Adrenal gland (tissue), 12 donors: ENCODE results near the gene MARCHF10. TPM values are rescaled to one million over a fixed set of nuclear protein-coding genes. Genes with fewer than 3 reads are reported as not detected.
"Not testable (repeated sequence)": the region's sequence is repeated elsewhere in the genome, so short reads cannot be mapped to it uniquely, and the experiment has no call there.

Source experiments
- DNase-seq, 7 donors: peaks; one replicate each; pipeline ENCODE4 v3.0.0-alpha.2; 2019 to 2020
- H3K27ac ChIP-seq, 5 donors: fragments of 200-600 bp; sonication (generic) in 4 of 5; 1 replicate in 3 of 5; 2 replicates in 2 of 5; pipeline versions ENCODE4 v1.5.1 to v1.8.0; 2016 to 2020; ENCODE audit warnings: mild to moderate bottlenecking in 1 of 5
- H3K27me3 ChIP-seq: fragments of 200-600 bp; 2 replicates; pipeline ENCODE4 v1.8.0; 2021
- H3K36me3 ChIP-seq, 2 donors: fragments of 200-600 bp; replicated peaks in 1 of 2; 1 replicate in 1 of 2; 2 replicates in 1 of 2; pipeline versions ENCODE4 v1.5.1 to v1.8.0; 2018 to 2022
- H3K4me1 ChIP-seq, 2 donors: fragments of 200-600 bp; replicated peaks in 1 of 2; 1 replicate in 1 of 2; 2 replicates in 1 of 2; pipeline versions ENCODE4 v1.5.1 to v1.8.0; 2018 to 2021
- H3K4me3 ChIP-seq, 4 donors: fragments of 200-600 bp; sonication (generic) in 3 of 4; one replicate each; pipeline ENCODE4 v1.5.1; 2016 to 2018
- H3K9me3 ChIP-seq, 3 donors: fragments of 200-600 bp; sonication (generic) in 1 of 3; replicated peaks in 1 of 3; 1 replicate in 2 of 3; 2 replicates in 1 of 3; pipeline versions ENCODE4 v1.5.1 to v1.8.0; 2016 to 2021
- CTCF ChIP-seq, 6 experiments: fragments of 450-650 bp in 4 of 6; fragments of 200-600 bp in 2 of 6; sonication (generic) in 1 of 6; IDR thresholded peaks; 1 replicate in 5 of 6; 2 replicates in 1 of 6; pipeline versions ENCODE4 v1.5.1 to v1.8.0; 2016 to 2021; ENCODE audit warnings: antibody characterized with exemption in 6 of 6, mild to moderate bottlenecking in 2 of 6, moderate library complexity in 1 of 6
- POLR2A ChIP-seq, 2 donors: fragments of 450-650 bp; IDR thresholded peaks; one replicate each; pipeline ENCODE4 v1.6.1; 2017; ENCODE audit warnings: antibody characterized with exemption in 2 of 2, mild to moderate bottlenecking in 2 of 2, moderate library complexity in 1 of 2
- WGBS, 4 donors: extraction: QIAGEN DNeasy Blood & Tissue Kit in 2 of 4; methylation state at CpG; one replicate each; pipeline versions ENCODE4 v1.1.5 to v1.1.7; 2013 to 2017; 5-methylcytosine and 5-hydroxymethylcytosine counted together
- intact Hi-C, 2 donors: fragments of 100-400 bp; cut with DNase I; formaldehyde crosslinking; loops; one replicate each; pipeline versions ENCODE4 v1.14.1 to v1.15.0; 2022 to 2023
- polyA plus RNA-seq, 3 donors: library from polyadenylated mRNA; stranded (reverse); fragments of 200-250 nt in 2 of 3; fragments of 350-450 nt in 1 of 3; fragmentation: Illumina TruSeq in 1 of 3; extraction: RNeasy Lipid Tissue Mini Kit (QIAGEN cat#74804) in 1 of 3; gene quantifications; one replicate each; pipeline ENCODE4 v1.2.3, GENCODE V29; 2013 to 2014
- total RNA-seq, 9 donors: library from RNA; depleted of rRNA in 4 of 9; stranded (reverse); fragments of >200 nt in 4 of 9; fragments of 120-200 nt in 1 of 9; fragmentation: NEBNext Ultra II Directional in 1 of 9; extraction: Animal tissue kit (Norgen Biotek cat#: 25700) in 1 of 9; gene quantifications; one replicate each; pipeline versions ENCODE4 v1.1.0 to v1.2.4, GENCODE V29; 2013 to 2023
- donor health status: healthy with polysubstance abuse.
- donor health status: Bipolar disorder and iron deficiency.
- donor health status: DM: yes; HTN: yes; CAD: no.
- donor health status: DM: no; HTN: no; CAD: no.
- donor health status: DM: no; HTN: no; CAD: no.
- donor health status: DM: yes; HTN: yes; CAD: no.

The MARCHF10 gene
- total and polyA plus RNA-seq, 12 donors: 0.31 to 0.64 (median 0.43) TPM; not detected in 8

DNA sequence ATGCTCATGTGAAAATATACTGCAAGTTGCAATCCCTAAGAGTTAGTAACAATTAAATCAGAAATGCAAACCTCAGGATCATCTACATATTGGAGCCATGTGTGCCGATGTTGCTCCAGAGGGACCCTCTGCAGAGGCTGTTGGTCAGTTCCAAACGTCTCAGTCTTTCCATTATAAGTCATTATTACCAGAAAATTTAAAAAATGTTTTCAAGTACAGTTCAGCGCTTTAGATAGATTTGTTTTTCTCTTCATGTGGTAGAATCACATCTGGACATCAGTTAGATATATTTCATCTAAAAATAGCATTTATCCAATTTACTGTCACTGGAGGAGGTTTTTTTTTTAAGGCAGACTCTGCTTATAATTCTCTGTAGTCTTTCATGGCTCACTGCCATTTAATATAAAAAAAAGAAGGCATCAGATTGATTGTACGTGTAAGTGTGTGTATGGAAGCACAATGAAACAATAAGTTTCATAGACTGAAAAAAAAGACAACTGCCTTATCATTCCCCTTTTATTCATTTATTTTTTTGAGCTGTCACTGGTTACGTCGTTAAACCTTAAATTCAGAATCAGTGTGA, 46.1 kb upstream of the MARCHF10 start:
- no peak overlapping the region for H3K4me3 ChIP-seq
- 59 to 69% (median 62%) methylated on average over 6 of the region's 6 CpGs for WGBS, 4 donors
- TF ChIP-seq CTCF (IDR thresholded peaks at IDR 0.05) (no peak), POLR2A (IDR thresholded peaks at IDR 0.05) (no peak)
- no peak overlapping the region for H3K27ac ChIP-seq
- intact Hi-C loops: no loop called here
- DNase-seq: no peak
- H3K9me3 ChIP-seq: no peaks in the 10 kb centered on the region
- no peaks in the 10 kb centered on the region for H3K4me1 ChIP-seq
- H3K27me3 ChIP-seq: no peaks in the 10 kb centered on the region
- H3K36me3 ChIP-seq: no peaks in the 10 kb centered on the region

GRCh38 chr17:62852195-62852594, 44.1 kb upstream of the MARCHF10 start:
- H3K9me3 ChIP-seq: no peaks in the 10 kb centered on the region
- intact Hi-C loops: no loop called here
- WGBS, 4 donors: 88 to 94% (median 92%) methylated on average over 2 of the region's 2 CpGs
- no peaks in the 10 kb centered on the region for H3K27me3 ChIP-seq
- H3K27ac ChIP-seq: no peak overlapping the region
- no peak overlapping the region for H3K4me3 ChIP-seq
- H3K36me3 ChIP-seq: no peaks in the 10 kb centered on the region
- DNase-seq: no peak
- no peaks in the 10 kb centered on the region for H3K4me1 ChIP-seq
- TF ChIP-seq POLR2A (IDR thresholded peaks at IDR 0.05): no peak
- TF ChIP-seq CTCF (IDR thresholded peaks at IDR 0.05): no peak

DNA sequence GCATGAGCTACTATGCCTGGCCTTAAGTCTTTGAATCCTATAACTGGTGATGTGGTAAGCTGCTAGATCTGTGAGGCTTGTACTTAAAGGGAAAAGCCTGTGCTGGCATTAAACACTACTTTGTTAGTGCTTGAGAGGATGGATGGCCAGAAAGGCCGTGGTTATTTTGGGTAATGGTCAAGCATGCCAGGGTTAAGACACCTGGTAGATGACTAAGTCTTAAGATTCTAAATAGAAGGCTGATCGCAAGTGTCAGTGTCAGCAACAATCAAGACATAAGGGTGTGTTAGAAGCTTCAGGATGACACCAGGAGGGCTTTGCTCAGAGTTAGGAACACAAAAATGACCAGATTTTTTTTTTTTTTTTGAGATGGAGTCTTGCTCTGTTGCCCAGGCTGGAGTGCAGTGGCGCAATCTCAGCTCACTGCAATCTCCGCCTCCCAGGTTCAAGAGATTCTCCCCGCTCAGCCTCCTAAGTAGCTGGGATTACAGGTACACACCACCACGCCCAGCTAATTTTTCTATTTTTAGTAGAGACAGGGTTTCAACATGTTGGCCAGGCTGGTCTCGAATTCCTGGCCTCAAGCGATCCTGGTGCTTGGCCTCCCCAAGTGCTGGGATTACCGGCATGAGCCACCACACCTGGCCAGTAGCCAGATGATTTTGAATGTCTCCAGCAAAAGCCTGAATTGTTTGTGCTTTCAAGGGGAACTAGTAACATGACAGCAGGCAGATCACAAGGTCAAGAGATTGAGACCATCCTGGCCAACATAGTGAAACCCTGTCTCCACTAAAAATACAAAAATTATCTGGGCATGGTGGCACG, 41.7 kb upstream of the MARCHF10 start:
- H3K27ac ChIP-seq, H3K4me3 ChIP-seq, H3K27me3 ChIP-seq, DNase-seq, H3K36me3 ChIP-seq, H3K9me3 ChIP-seq, H3K4me1 ChIP-seq, intact Hi-C loops: not testable (repeated sequence)
- WGBS, 4 donors: 90 to 95% (median 92%) methylated on average over 10 of the region's 10 CpGs

DNA sequence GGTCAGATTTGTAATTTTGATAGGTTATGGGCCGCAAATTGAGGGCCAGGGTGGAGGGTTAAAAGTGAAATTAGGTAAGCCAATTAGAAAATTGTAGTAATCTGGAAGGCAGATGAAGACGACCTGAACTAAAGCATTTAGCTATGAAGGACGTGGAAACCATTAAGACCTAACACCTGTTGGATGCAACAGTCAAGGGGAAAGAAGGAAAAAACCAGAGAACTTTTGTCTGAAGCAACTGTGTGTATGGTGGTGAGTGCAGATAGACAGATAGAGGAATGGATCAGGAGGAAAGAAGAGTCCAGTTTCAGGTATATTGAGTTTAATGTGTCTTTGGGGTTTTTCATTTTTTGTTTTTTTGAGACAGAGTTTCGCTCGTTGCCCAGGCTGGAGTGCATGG, 40.2 kb upstream of the MARCHF10 start:
- TF ChIP-seq CTCF (IDR thresholded peaks at IDR 0.05) (no peak), POLR2A (IDR thresholded peaks at IDR 0.05) (no peak)
- no peak overlapping the region for H3K4me3 ChIP-seq

More for the DNA sequence above, 40.2 kb upstream of the MARCHF10 start:
- WGBS, 4 donors: 76 to 84% (median 82%) methylated on average over 5 of the region's 5 CpGs
- intact Hi-C loops: no loop called here
- Histone ChIP-seq H3K9me3 (no peaks in the 10 kb centered on the region), H3K36me3 (no peaks in the 10 kb centered on the region), H3K4me1 (no peaks in the 10 kb centered on the region), H3K27ac (no peak overlapping the region), H3K27me3 (no peaks in the 10 kb centered on the region)
- no peak for DNase-seq
